Measurements from ENCODE around the gene CAPZA1. TPM values are rescaled to one million over a fixed set of nuclear protein-coding genes. Genes with fewer than 3 reads are reported as not detected.

The CAPZA1 gene
- total and polyA plus RNA-seq, 2 of the 8 experiments (the other 6 are each of a cell fraction or from before 2014, with no cell fraction given), result 48.9 to 107 TPM

DNA sequence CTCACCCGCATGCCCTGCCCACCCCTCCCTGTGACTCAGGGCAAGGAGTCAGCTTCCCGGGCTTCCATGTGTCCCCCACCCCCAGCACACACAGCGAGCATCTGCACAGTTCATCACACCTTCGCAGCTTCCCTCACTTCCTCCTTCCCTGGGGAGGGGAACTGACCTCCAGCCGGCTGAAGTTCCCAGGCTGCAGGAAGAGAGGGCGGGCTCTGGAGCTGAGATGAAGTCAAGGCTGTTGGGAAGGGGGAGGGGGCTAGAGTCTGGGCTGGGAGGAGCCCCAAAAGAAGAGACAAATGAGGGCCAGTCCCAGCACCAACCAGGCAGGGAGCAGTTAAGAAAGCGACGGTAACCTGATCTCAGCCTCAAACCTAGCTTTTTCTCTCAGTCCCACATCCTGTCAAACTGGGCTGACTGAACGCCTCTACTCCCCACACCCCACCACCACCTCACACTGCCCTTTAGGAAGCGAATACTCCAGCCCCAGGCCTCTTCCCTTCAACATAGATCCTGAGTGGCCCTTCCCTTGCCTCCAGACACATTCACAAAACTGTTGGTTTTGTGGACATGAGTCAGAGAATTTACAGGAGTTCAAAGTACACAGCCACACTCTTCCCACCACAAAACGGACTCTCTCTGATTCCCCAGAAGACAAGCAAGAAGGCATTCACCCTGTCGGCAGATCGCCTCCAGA is 85.4 kb downstream of the CAPZA1 start (continued):
- TF ChIP-seq RAD21 (IDR thresholded peaks at IDR 0.05 in 1 of 2, conservative IDR thresholded peaks at IDR 0.05 in 1 of 2; ENCODE audit: low read depth in 2 of 2, low read length in 2 of 2) (0 out of 4 replicates have a peak, but pooled peaks of 1 of the 2 experiments have one; percentile 2), BRCA1 (IDR thresholded peaks at IDR 0.05; ENCODE audit: low read depth, low read length) (no peak), FOSL1 (IDR thresholded peaks at IDR 0.05; ENCODE audit: insufficient read depth, low read depth, low read length) (no peak), POLR2AphosphoS5 (IDR thresholded peaks at IDR 0.05; ENCODE audit: low read depth, low read length) (0 out of 2 replicates have a peak, but pooled peaks have one; percentile 48), POLR2A (IDR thresholded peaks at IDR 0.05; ENCODE audit: control extremely low read depth in 1 of 2, low read depth in 2 of 2, low read length in 2 of 2) (peak in 1 of 2 experiments; percentile 47; a peak in 2 of 3 replicates), TAF7 (optimal IDR thresholded peaks at IDR 0.05; ENCODE audit: borderline replicate concordance, low read depth, low read length) (no peak), YY1 (IDR thresholded peaks at IDR 0.05; ENCODE audit: low read depth, low read length) (no peak), RFX5 (IDR thresholded peaks at IDR 0.05; ENCODE audit: borderline replicate concordance, low read depth, low read length) (no peak), CHD2 (IDR thresholded peaks at IDR 0.05; ENCODE audit: low read length) (no peak), CTBP2 (IDR thresholded peaks at IDR 0.05; ENCODE audit: borderline replicate concordance, insufficient read depth, insufficient read length, low read length) (no peak), SP1 (IDR thresholded peaks at IDR 0.05; ENCODE audit: low read depth, low read length) (peak; percentile 63; the same call in 1 of the 2 replicates), KDM5A (IDR thresholded peaks at IDR 0.05; ENCODE audit: low read length) (no peak), SP4 (IDR thresholded peaks at IDR 0.05; ENCODE audit: low read length) (no peak), EP300 (IDR thresholded peaks at IDR 0.05; ENCODE audit: borderline replicate concordance in 1 of 2, low read depth in 2 of 2, low read length in 2 of 2) (no peak), CREB1 (IDR thresholded peaks at IDR 0.05) (peak; percentile 35; the same call in 1 of the 2 replicates), CEBPB (IDR thresholded peaks at IDR 0.05; ENCODE audit: low read depth, low read length) (no peak), RXRA (IDR thresholded peaks at IDR 0.05; ENCODE audit: insufficient read depth, low read depth, low read length) (no peak), JUND (IDR thresholded peaks at IDR 0.05; ENCODE audit: low read length) (0 out of 2 replicates have a peak, but pooled peaks have one; percentile 18), BACH1 (IDR thresholded peaks at IDR 0.05; ENCODE audit: low read length) (no peak), ATF2 (IDR thresholded peaks at IDR 0.05; ENCODE audit: low read length) (no peak)
- TF ChIP-seq, protein P1, sequence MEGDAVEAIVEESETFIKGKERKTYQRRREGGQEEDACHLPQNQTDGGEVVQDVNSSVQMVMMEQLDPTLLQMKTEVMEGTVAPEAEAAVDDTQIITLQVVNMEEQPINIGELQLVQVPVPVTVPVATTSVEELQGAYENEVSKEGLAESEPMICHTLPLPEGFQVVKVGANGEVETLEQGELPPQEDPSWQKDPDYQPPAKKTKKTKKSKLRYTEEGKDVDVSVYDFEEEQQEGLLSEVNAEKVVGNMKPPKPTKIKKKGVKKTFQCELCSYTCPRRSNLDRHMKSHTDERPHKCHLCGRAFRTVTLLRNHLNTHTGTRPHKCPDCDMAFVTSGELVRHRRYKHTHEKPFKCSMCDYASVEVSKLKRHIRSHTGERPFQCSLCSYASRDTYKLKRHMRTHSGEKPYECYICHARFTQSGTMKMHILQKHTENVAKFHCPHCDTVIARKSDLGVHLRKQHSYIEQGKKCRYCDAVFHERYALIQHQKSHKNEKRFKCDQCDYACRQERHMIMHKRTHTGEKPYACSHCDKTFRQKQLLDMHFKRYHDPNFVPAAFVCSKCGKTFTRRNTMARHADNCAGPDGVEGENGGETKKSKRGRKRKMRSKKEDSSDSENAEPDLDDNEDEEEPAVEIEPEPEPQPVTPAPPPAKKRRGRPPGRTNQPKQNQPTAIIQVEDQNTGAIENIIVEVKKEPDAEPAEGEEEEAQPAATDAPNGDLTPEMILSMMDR (IDR thresholded peaks at IDR 0.05; ENCODE audit: control extremely low read depth in 1 of 3, insufficient read depth in 1 of 3, low read depth in 1 of 3, low read length in 3 of 3), result no peak
